HG03457 (cell line): ENCODE measurements around the gene HSD17B14.

ENCODE experiments used
- ATAC-seq: cut with Tn5 transposase; IDR thresholded peaks from one replicate; pipeline ENCODE4 v1.9.1; 2021; ENCODE audit warnings: moderate number of reproducible peaks; ENCODE audit not compliant: unreplicated experiment

HSD17B14 gene

DNA sequence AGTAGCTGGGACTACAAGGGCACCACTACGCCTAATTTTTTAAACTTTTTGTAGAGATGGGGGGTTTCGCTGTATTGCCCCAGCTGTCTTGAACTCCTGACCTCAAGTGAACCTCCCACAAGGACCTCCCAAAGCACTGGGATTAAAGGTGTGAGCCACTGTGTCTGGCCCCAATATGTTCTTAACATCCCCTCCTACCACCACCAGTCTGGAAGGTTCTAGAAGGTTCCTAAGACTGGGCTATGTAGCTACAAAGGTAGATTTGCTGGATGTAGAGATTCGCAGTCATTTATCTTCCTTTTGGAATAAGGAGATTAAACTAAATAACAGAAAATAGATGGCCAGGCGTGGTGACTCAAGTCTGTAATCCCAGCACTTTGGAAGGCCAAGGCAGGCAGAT, 5.3 kb downstream of the HSD17B14 start:
- no peak for ATAC-seq

DNA sequence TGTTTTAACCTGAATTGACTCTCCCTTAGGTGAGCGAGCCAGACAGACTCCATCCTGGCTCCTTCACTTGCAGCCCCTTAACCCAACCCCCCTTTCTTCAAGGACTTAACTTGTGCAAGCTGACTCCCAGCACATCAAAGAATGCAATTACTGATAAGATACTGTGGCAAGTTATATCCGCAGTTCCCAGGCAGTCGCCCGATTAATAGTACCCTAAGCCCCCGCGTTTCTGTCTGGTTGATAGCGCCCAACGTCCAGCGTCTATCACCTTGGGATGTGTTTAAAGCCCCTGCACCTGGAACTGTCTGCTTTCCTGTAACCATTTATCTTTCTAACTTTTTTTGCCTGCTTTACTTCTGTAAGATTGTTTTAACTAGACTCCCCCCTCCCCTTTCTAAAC, 6.2 kb downstream of the HSD17B14 start:
- ATAC-seq: no peak

DNA sequence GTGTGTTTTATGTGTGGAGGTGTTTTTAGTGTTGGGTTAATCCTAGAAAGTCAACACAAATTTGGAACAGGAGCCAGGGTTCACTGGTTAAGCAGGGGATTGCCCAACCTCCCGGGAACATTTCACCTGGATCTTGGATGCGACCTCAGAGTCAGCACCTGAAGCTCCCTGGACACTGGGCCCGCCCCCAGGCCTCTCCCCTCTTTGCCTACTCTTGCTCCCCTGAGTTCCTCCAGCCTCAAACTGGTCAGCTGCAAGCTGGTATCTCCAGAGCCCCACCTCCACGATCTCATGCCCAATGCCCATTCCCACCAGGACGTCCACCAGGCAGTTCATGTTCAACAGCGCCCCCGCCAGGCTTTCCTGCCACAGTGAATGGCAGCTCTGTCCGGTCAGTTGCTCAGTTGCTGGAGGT, 9.7 kb downstream of the HSD17B14 start:
- no peak for ATAC-seq

DNA sequence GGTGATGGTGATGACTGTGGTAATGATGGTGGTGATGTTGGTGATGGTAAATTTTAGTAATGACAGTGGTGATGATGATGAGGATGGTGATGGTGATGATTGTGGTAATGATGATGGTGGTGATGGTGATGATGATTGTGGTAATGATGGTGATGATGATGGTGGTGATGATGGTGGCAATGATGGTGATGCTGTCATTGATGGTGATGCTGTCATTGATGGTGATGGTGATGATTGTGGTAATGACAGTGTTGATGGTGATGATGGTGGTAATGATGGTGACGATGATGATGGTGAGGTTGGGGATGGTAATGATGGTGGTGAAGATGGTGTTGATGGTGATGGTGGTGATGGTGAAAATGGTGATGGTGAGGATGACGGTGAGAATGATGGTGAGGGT, 13.8 kb downstream of the HSD17B14 start:
- ATAC-seq: no peak

DNA sequence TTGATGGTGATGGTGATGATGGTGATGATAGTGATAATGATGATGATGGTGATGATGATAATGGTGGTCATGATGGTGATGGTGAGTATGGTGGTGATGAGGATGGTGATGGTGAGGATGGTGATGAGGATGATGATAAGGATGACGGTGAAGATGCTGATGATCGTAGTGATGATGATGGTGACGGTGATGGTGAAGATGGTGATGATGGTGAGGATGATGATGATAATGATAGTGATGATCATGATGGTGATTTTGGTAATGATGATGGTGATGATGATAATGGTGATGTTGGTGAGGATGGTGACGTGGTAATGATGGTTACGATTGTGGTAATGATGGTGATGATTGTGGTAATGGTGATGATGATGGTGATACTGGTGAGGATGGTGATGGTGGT, 14.7 kb downstream of the HSD17B14 start:
- no peak for ATAC-seq

DNA sequence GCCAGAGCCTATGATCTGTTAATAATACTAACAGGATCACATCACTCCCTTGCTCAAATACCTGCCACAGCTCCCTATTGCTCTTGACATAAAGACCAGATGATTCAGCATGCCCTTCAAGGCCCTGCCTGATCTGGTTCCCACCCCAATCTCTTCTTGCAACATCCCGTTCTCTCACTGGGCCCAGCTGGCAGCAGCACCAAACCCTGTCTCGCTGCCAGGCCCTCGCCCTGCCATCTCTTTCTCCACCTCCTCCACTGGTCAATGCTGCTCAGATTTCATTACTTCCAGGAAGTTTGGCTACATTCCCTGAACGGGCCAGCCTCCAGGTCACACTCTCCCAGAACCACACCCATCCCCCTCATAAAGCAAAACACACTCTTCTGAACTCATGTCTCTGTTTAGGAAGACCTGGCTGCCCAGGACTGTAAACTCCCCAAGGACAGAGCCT, 16.9 kb downstream of the HSD17B14 start:
- ATAC-seq: no peak

DNA sequence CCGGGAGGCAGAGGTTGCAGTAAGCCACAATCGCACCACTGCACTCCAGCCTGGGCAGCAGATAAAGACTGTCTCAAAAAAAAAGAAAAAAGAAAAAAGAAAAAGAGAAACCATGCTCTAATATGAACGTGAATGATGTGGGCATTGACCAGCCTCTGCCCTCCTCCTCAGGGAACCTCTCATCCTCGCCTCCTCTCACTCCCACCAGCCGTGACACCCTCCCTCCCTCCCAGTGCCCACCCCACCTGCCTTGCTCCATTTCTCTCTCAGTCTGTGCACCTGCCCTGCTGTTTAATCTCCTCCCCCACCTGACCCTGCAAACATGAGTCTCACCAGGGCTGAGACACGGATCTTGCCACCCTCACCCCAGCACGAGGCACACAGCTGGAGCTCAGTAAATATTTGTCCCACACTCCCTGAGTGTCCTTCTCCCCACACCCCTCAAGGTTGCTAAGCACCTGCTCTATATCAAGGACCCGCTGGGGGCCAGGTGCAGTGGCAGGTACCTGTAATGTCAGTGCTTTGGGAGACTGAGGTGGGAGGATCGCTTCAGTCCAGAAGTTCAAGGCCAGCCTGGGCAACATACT, 18.0 kb downstream of the HSD17B14 start:
- no peak for ATAC-seq

DNA sequence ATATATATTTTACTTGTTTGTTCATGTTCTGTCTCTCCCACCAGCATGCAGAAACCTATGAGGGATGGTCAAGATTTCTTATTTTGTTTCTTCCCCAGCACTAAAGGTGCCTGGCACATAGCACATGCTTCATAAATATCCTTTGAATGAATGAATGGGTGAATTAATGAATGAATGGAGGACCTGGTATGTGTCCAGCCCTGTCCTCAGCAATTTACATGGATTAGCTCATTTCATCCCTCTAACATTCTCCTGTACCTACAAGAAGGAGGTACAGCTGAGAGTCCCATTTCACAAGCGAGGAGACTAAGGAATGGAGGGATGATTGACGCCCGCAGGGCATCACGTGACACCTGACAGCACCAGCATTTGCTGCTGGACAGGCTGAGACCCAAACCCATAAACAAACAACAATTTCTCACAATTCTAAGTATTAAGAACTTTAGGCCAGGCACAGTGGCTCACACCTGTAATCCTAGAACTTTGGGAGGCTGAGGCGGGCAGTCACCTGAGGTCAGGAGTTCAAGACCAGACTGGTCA, 18.6 kb downstream of the HSD17B14 start:
- ATAC-seq: no peak

DNA sequence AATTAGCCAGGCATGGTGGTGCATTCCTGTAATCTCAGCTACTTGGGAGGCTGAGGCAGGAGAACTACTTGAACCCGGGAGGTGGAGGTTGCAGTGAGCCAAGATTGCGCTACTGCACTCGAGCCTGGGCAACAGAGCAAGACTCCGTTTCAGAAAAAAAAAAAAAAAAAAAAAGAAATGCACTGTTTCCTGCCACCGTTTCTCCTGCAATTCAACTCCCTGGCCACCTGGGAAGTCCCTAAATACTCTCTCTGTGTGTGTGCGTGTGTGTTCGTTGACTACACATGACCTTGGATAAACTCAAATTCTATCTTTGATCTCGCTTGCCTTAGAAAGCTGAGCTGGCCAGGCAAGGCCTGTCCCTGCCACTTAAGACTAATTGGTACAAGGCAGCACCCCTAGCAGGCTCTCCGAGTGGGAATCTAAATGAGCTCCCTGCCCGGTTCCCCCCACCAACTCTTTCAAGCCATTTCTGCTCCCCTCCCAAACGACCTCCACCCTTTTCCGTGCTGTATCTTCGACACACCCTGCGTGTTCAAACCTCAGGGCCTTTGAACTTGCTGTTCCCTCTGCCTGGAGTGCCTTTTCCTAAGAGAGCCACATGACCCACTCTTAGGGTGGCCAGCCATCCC, 20.3 kb downstream of the HSD17B14 start:
- ATAC-seq: no peak

DNA sequence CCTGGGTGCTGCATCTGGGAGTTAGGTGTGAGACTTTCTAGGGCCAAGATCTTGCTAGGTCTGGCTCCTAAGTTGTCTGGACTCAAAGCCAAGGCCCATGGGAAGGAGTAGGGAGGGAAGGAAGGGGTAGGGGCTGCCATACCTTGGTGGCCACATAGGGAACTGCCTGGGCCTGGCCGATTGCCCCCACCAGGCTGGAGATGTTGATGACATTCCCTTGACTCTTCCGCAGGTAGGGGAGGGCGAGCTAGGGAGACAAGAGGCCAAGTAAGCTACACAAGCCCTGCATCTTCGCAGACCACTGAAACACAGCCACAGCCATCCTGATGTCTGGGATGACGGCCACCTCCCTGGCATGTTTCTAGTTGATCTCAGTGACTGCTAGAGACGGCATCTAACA, 21.4 kb downstream of the HSD17B14 start:
- no peak for ATAC-seq

DNA sequence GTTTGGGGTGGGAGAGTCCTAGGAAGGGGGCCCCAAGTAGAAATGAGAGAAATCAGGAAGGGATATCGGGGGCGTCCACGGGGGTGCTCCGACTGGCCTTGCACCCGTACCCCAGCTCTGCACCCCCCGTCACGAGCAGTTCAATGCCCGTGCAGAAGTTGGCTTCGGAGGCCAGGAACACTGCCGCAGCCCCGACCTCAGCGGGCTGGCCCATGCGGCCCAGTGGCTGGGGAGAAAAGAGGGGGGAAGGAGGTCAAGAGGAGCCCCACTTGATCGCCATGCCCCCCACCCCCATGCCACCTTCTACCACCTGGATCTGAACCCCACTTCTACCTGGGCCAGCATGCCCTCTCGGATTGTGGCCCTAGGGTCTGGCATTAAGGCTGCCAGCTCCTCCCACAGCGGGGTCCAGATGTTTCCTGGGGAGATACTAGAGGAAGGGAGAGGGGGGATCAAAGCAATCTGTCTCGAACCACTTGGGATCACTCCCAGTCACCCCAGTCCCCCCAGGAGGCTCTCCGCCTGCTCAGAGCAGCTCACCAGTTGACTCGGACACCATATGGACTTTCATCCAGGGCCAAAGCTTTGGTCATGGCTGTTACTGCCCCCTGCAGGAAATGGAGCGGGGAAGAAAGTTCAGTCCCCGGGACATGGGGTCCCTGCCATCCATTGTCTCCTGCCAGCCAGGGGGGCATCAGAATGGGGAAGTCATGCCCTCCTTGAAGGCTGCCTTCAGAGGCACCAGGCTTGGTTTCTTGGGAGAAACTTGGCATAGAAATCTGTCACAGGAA, 23.0 kb downstream of the HSD17B14 start:
- no peak for ATAC-seq

DNA sequence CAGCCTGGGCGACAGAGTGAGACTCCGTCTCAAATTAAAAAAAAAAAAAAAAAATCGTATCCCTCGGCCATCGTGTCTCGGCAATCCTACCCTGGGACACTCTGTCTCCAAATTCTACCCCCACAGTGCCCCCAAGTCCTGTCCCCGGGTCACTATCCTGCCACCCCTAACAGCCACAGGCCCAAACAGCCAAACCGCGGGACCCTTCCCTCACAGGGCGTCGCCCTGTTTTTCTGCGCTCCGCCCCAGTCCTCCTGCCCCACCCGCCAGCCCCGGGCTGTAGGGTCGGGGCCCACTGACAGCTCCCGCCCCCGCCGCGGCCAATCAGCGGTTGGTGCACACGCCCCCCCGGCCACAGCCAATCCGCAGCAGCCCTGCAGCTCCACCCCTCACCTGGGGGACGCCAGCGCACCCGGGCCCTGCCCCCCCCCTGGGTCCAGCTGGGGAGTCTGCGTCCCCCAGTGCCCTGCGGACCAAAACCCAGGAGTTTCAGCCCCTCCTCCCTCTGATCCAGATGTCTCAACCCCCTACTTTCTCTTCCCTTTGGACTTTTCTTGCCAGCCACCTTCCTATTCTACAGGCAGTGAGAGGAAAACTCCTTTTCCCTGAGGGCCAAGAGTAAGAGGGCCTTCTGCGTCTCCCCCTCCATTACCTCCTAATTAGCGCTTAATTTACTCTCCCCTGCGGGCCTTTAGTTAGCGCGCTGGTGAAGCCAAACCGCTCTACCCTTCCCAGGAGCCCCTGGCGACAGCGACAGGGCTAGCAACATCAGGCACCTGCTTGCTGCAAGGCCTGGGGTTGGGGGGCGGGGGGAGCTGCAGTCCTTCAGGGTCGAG, 24.0 kb downstream of the HSD17B14 start:
- ATAC-seq: no peak

DNA sequence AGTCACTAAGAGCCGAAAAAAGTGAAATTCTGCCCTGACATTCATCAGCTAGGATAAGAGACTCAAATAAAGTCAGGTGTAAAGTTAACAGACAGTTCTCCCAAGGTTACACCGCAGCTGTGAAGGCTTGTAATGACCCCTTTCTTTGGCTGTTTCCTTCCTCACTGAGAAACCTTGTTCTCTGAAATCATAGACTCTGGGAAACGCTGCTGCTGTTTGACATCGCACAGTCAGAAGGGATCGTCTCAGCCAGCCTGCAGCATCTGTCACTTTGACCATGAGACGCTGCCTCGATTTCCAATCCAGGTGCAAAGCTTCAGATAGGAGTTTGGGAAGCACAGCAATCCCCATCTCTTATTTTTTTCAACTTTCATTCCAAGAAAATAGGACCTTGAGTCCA, 26.1 kb downstream of the HSD17B14 start:
- ATAC-seq: no peak

DNA sequence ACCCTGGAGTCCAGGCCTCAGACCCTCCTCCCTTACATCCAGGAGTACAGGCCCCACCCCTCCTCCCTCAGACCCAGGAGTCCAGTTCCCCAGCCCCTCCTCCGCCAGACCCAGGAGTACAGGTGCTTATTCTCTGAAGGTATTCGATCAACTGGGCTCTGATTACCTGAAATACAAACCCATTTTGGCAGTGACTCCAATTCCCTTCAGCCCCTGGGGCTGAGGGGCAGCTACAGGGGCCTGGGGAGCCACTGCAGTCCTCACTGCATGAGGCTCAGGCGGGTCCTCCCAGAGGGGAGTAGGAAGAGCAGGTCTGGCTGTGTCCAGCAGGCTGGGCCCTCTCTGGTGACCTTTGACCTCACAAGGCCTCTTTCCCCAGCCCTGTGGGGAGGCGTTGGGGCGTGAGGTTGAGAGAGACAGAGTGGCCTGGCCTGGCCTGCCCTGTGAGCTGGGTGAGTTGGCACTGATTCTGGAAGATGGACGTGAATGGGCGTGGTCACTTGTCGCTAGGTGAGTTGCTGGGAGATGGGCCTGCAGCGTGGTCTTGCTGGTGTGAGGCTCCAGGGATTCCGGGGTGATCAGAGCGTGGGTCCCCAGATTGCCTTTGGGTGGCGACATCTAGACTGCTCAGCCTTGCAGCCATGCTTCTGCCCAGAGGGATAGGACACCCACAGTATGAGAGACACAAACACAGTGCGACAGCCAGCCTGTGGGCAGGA, 28.5 kb downstream of the HSD17B14 start:
- no peak for ATAC-seq

DNA sequence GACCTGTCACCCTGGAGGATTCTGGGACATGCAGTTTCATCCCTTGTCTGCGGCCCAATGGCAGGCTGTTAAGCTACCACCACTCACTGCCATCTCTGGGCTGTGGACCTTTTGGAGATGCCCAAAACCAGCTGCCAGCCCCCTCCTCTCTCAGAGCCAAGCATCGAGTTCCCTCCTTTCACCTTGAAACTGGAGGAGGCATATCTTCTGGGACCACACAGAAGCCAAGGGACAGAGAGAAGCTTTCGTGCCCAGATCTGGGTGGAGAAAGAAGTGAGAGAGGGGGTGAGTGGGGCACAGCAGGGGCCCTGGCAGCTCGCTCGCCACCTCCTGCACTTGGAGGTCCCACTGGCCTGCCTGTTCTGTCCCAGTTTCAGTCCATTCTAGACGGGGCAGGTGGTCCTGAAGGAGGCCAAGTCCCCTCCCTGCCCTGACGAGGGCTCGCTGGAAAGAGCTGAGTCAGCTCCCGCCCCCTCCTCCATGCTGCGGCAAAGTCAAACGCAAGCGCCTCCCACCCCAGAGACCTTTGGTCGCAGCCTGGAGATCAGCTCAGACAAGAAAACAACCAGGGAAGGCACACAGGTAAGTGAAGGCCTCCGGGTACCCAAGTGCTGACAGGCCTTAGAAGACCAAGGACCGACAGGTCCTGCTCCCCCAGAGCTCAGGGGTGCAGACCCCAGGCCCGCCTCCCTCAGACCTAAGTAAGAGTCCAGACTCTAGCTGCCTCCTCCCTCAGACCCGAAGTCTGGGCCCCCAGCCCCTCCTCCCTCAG, 29.3 kb downstream of the HSD17B14 start:
- no peak for ATAC-seq

DNA sequence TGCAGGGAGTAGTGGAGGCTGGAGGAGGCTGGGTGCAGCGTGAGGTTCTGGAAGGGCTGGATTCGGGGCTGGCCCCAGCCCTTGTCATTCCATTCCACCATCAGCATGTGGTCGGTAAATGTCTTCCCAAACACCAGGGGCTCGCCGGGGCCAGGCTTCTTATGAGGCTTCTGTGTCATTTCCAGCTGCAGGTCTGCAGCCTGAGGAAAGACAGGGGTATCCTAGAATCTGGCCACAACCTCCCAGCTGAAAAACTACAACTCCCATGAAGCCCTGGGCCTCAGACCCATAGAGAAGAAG, 29.8 kb downstream of the HSD17B14 start:
- ATAC-seq: no peak

DNA sequence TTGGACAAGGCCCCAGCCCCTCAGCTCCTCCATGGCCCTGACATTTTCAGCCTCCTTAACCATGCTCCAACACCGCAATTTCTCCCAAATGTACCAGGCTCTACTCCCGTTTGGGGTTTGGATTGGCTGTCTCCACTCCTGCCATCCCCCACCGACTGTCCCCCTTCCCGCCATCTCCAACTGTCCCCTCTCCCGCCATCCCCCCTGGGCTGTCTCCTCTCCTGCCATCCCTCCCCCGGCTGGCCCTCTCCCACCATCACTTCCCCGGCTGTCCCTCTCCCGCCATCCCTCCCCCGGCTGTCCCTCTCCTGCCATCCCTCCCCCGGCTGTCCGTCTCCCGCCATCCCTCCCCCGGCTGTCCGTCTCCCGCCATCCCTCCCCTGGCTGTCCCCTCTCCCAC, 30.8 kb downstream of the HSD17B14 start:
- ATAC-seq: no peak

DNA sequence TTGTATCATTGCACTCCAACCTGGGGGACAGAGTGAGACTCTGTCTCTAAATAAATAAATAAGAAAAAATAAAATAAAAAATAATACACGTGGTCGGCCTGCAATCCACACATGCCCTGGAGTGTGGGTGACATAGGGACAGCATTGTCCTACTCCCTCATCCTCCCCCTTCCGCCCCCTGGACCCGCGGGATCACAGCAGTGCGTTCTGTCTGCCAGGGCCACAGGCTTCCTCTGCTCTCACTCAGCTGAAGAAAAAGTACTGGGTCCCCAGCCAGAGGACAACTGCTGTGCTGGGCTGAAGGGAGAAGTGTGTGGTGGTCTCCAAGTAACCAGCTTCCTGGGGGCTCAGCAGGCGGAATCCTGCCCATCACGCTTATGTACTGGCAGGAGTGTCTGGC, 31.8 kb downstream of the HSD17B14 start:
- ATAC-seq: no peak

DNA sequence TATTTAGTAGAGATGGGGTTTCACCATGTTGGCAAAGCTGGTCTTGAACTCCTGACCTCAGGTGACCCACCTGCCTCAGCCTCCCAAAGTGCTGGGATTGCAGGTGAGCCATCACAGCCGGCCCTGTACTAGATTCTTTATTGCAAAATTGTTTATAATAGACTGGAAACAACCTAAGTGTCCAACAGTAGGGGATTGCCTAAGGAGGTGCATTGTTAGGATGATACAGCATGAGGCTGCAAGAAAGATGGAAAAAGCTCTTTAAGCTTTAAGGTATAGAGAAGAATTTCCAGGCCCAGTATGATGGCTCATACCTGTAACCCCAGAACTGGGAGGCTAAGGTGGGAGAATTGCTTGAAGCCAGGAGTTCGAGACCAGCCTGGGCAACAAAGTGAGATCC, 33.7 kb downstream of the HSD17B14 start:
- ATAC-seq: no peak
